ENCODE measurements around the gene FAM3C. TPM values are rescaled to one million over a fixed set of nuclear protein-coding genes. Genes with fewer than 3 reads are reported as not detected.

Gene FAM3C
- total RNA-seq, 1 donor from 2014 or later, result 40.2 TPM

GRCh38 chr7:121385800-121386179 is 10.3 kb downstream of the FAM3C start:
- DNase-seq (ENCODE audit: missing footprints) (no peak), ATAC-seq (peak; percentile 28)
- intact Hi-C loops (cut with DNase I), result no loop called here

GRCh38 chr7:121385056-121385799 is 10.9 kb downstream of the FAM3C start:
- DNase-seq (ENCODE audit: missing footprints) (no peak), ATAC-seq (no peak)
- intact Hi-C loops (cut with DNase I), result no loop called here

- DNase-seq (ENCODE audit: missing footprints), result no peak
- intact Hi-C loops (cut with DNase I), result no loop called here
- ATAC-seq, result peak; percentile 70
These were observed 11.8 kb downstream of the FAM3C start for GRCh38 chr7:121384265-121384664.

GRCh38 chr7:121383235-121383910 is 12.7 kb downstream of the FAM3C start:
- intact Hi-C loops (cut with DNase I), result no loop called here
- ATAC-seq (no peak), DNase-seq (ENCODE audit: missing footprints) (no peak)

- intact Hi-C loops (cut with DNase I), result no loop called here
- DNase-seq (ENCODE audit: missing footprints) (no peak), ATAC-seq (no peak)
These were observed 13.6 kb downstream of the FAM3C start for GRCh38 chr7:121382473-121382872.

GRCh38 chr7:121379930-121380329 is 16.2 kb downstream of the FAM3C start:
- ATAC-seq (no peak), DNase-seq (ENCODE audit: missing footprints) (no peak)
- intact Hi-C loops (cut with DNase I), result no loop called here

- intact Hi-C loops (cut with DNase I), result no loop called here
- DNase-seq (ENCODE audit: missing footprints), result no peak
- no peak for ATAC-seq
These were observed 19.1 kb downstream of the FAM3C start for GRCh38 chr7:121376979-121377378.

- ATAC-seq (no peak), DNase-seq (ENCODE audit: missing footprints) (no peak)
- intact Hi-C loops (cut with DNase I), result no loop called here
These were observed 22.9 kb downstream of the FAM3C start for GRCh38 chr7:121373177-121373576.

- intact Hi-C loops (cut with DNase I), result no loop called here
- peak; percentile 42 for ATAC-seq
- no peak for DNase-seq (ENCODE audit: missing footprints)
These were observed 23.6 kb downstream of the FAM3C start for GRCh38 chr7:121372376-121373010.

GRCh38 chr7:121371883-121372282 is 24.2 kb downstream of the FAM3C start:
- DNase-seq (ENCODE audit: missing footprints) (no peak), ATAC-seq (no peak)
- intact Hi-C loops (cut with DNase I), result no loop called here

GRCh38 chr7:121371367-121371766 is 24.7 kb downstream of the FAM3C start:
- intact Hi-C loops (cut with DNase I), result no loop called here
- ATAC-seq (no peak), DNase-seq (ENCODE audit: missing footprints) (no peak)

- no peak for ATAC-seq
- intact Hi-C loops (cut with DNase I), result no loop called here
- DNase-seq (ENCODE audit: missing footprints), result no peak
These were observed 26.6 kb downstream of the FAM3C start for GRCh38 chr7:121369462-121369861.

- intact Hi-C loops (cut with DNase I), result loop anchor here (1.0 to 2.0 kb wide), 2 partner anchors 30 to 180 kb away; partner anchors contain the start of gene FAM3C
- ATAC-seq, result no peak
- no peak for DNase-seq (ENCODE audit: missing footprints)
These were observed 29.2 kb downstream of the FAM3C start for GRCh38 chr7:121366852-121367431.

- DNase-seq (ENCODE audit: missing footprints), result no peak
- intact Hi-C loops (cut with DNase I), result no loop called here
- no peak for ATAC-seq
These were observed 35.5 kb downstream of the FAM3C start for GRCh38 chr7:121360564-121360963.

GRCh38 chr7:121355574-121355973 is 40.5 kb downstream of the FAM3C start:
- ATAC-seq (no peak), DNase-seq (ENCODE audit: missing footprints) (no peak)
- intact Hi-C loops (cut with DNase I), result no loop called here

GRCh38 chr7:121352323-121352722 is 43.8 kb downstream of the FAM3C start:
- intact Hi-C loops (cut with DNase I), result no loop called here
- no peak for ATAC-seq
- no peak for DNase-seq (ENCODE audit: missing footprints)

GRCh38 chr7:121351682-121352081 is 44.4 kb downstream of the FAM3C start:
- DNase-seq (ENCODE audit: missing footprints) (no peak), ATAC-seq (no peak)
- intact Hi-C loops (cut with DNase I), result no loop called here

GRCh38 chr7:121344497-121344896 is 51.6 kb downstream of the FAM3C start:
- ATAC-seq (no peak), DNase-seq (ENCODE audit: missing footprints) (no peak)
- intact Hi-C loops (cut with DNase I), result no loop called here

- intact Hi-C loops (cut with DNase I), result no loop called here
- ATAC-seq, result no peak
- no peak for DNase-seq (ENCODE audit: missing footprints)
These were observed 52.0 kb downstream of the FAM3C start for GRCh38 chr7:121344093-121344492.

GRCh38 chr7:121343302-121343701 is 52.8 kb downstream of the FAM3C start:
- DNase-seq (ENCODE audit: missing footprints) (no peak), ATAC-seq (no peak)
- intact Hi-C loops (cut with DNase I), result no loop called here

Measured in Right ventricle myocardium inferior (tissue), 1 donor.